ENCODE measurements around the gene FBXL16.

- TF ChIP-seq KDM5B (CRISPR knock-in tag; IDR thresholded peaks at IDR 0.05; ENCODE audit: borderline replicate concordance) = no peak
- TF ChIP-seq FOXK2 (IDR thresholded peaks at IDR 0.05) = no peak
- peak in 1 of 2 experiments; percentile 43; a peak in 2 of 4 replicates for TF ChIP-seq EP300 (IDR thresholded peaks at IDR 0.05; ENCODE audit: low read depth in 2 of 2, low read length in 2 of 2)
- TF ChIP-seq EP300 (CRISPR knock-in tag; IDR thresholded peaks at IDR 0.05; ENCODE audit: borderline replicate concordance) = no peak
- TF ChIP-seq KLF15 (CRISPR knock-in tag; IDR thresholded peaks at IDR 0.05; ENCODE audit: borderline replicate concordance) = no peak; the same call in 1 of the 2 replicates
- no peak for TF ChIP-seq DMAP1 (CRISPR knock-in tag; IDR thresholded peaks at IDR 0.05)
- TF ChIP-seq TMF1 (CRISPR knock-in tag; IDR thresholded peaks at IDR 0.05; ENCODE audit: low read depth) = no peak
- TF ChIP-seq MAX (IDR thresholded peaks at IDR 0.05) = no peak
- no peak for TF ChIP-seq ZNF224 (CRISPR knock-in tag; IDR thresholded peaks at IDR 0.05)
- TF ChIP-seq NFYC (CRISPR knock-in tag; IDR thresholded peaks at IDR 0.05) = no peak
- no peak for TF ChIP-seq ELF4 (CRISPR knock-in tag; IDR thresholded peaks at IDR 0.05; ENCODE audit: borderline replicate concordance)
- no peak for TF ChIP-seq TEF (CRISPR knock-in tag; IDR thresholded peaks at IDR 0.05)
- TF ChIP-seq POLR2A (IDR thresholded peaks at IDR 0.05; ENCODE audit: insufficient read depth in 1 of 2, low read depth in 2 of 2, low read length in 2 of 2) = peak; percentile 45 to 61
- TF ChIP-seq SIX4 (CRISPR knock-in tag; IDR thresholded peaks at IDR 0.05) = no peak
Measured at GRCh38 chr16:645852-646678, 59.5 kb downstream of the FBXL16 start.
